A673 (cell line): Measurements from ENCODE around the gene TNFRSF25. TPM values are rescaled to one million over a fixed set of nuclear protein-coding genes. Genes with fewer than 3 reads are reported as not detected.
"Not testable (repeated sequence)": the region's sequence is repeated elsewhere in the genome, so short reads cannot be mapped to it uniquely, and the experiment has no call there.

Experiments
- BruUV-seq: library from RNA; stranded (reverse); fragments of 400-500 nt; replicated peaks from 2 replicates; lab custom pipeline; 2021; lab: Mats Ljungman, UMichigan
- CTCF ChIA-PET: fragments of 300-600 bp; sonication (Branson Sonifier 250); formaldehyde crosslinking; loops from one replicate; lab custom pipeline; 2022; ENCODE audit warnings: antibody characterized with exemption; lab: Charles Lee
- POLR2A ChIA-PET: fragments of 300-600 bp; sonication (Branson Sonifier 250); formaldehyde crosslinking; loops from one replicate; lab custom pipeline; 2022; ENCODE audit warnings: antibody characterized with exemption; ENCODE audit not compliant: low non-redundant PET; lab: Charles Lee
- DNase-seq: peaks from one replicate; pipeline ENCODE4 v3.0.0-alpha.2; 2015; ENCODE audit warnings: low spot score
- H3K27ac ChIP-seq: fragments of 200-600 bp; sonication (generic); 2 replicates; pipeline ENCODE4 v1.5.1; 2016; ENCODE audit warnings: mixed run types, low read depth, mild to moderate bottlenecking, mixed read lengths, antibody characterized with exemption, low read length; ENCODE audit not compliant: poor library complexity, severe bottlenecking
- H3K27me3 ChIP-seq: fragments of 200-600 bp; sonication (generic); replicated peaks from 2 replicates; pipeline ENCODE4 v1.6.1; 2017; ENCODE audit warnings: mixed run types, low read depth, mild to moderate bottlenecking, mixed read lengths, antibody characterized with exemption, low read length; ENCODE audit not compliant: insufficient read depth, poor library complexity
- H3K36me3 ChIP-seq: fragments of 200-600 bp; sonication (generic); 2 replicates; pipeline ENCODE4 v1.6.1; 2016; ENCODE audit warnings: mixed run types, mild to moderate bottlenecking, mixed read lengths, antibody characterized with exemption, low read length; ENCODE audit not compliant: insufficient read depth, poor library complexity, severe bottlenecking
- H3K4me1 ChIP-seq: fragments of 200-600 bp; sonication (generic); 2 replicates; pipeline ENCODE4 v1.6.1; 2017; ENCODE audit warnings: mixed run types, mild to moderate bottlenecking, mixed read lengths, antibody characterized with exemption, low read length; ENCODE audit not compliant: insufficient read depth, poor library complexity, severe bottlenecking
- H3K4me3 ChIP-seq: fragments of 200-600 bp; sonication (generic); 2 replicates; pipeline ENCODE4 v1.5.1; 2016; ENCODE audit warnings: low read depth, mixed run types, mild to moderate bottlenecking, mixed read lengths, low read length; ENCODE audit not compliant: poor library complexity, severe bottlenecking
- H3K9me3 ChIP-seq: fragments of 200-600 bp; sonication (generic); 2 replicates; pipeline ENCODE4 v1.6.1; 2016; ENCODE audit warnings: mixed run types, low read depth, mild to moderate bottlenecking, mixed read lengths, antibody characterized with exemption, low read length; ENCODE audit not compliant: poor library complexity, severe bottlenecking
- EZH2 ChIP-seq: fragments of 200-600 bp; sonication (generic); IDR thresholded peaks from 2 replicates; pipeline ENCODE4 v1.6.1; 2017; ENCODE audit warnings: borderline replicate concordance, low read depth, mild to moderate bottlenecking, mixed read lengths, antibody characterized with exemption, low read length; ENCODE audit not compliant: poor library complexity, severe bottlenecking
- intact Hi-C: fragments of 100-400 bp; cut with micrococcal nuclease; formaldehyde crosslinking; loops from one replicate; pipeline ENCODE4 v1.10.0; 2022; ENCODE audit not compliant: unreplicated experiment
- total RNA-seq: library from RNA; stranded (reverse); gene quantifications from 2 replicates; pipeline ENCODE4 v1.2.3, GENCODE V29; 2021
- TF ChIP-seq, protein P1 (sequence below): fragments of 300-800, 200-600 bp; sonication (generic); conservative IDR thresholded peaks from 2 replicates; pipeline ENCODE4 v1.5.1; 2017; ENCODE audit warnings: low read depth, mild to moderate bottlenecking, antibody characterized with exemption, low read length, moderate library complexity, mixed read lengths

Gene TNFRSF25
- total RNA-seq, 1 experiment from 2014 or later: 0.97 TPM

- no peak for DNase-seq
- POLR2A ChIA-PET: no interaction called here
- Histone ChIP-seq H3K36me3 (no peaks in the 10 kb centered on the region), H3K27ac (no peak overlapping the region), H3K9me3 (no peaks in the 10 kb centered on the region), H3K27me3 (peaks cover 33% of the 10 kb centered on the region), H3K4me3 (no peak overlapping the region), H3K4me1 (no peaks in the 10 kb centered on the region)
- CTCF ChIA-PET: no interaction called here
- TF ChIP-seq, protein P1, sequence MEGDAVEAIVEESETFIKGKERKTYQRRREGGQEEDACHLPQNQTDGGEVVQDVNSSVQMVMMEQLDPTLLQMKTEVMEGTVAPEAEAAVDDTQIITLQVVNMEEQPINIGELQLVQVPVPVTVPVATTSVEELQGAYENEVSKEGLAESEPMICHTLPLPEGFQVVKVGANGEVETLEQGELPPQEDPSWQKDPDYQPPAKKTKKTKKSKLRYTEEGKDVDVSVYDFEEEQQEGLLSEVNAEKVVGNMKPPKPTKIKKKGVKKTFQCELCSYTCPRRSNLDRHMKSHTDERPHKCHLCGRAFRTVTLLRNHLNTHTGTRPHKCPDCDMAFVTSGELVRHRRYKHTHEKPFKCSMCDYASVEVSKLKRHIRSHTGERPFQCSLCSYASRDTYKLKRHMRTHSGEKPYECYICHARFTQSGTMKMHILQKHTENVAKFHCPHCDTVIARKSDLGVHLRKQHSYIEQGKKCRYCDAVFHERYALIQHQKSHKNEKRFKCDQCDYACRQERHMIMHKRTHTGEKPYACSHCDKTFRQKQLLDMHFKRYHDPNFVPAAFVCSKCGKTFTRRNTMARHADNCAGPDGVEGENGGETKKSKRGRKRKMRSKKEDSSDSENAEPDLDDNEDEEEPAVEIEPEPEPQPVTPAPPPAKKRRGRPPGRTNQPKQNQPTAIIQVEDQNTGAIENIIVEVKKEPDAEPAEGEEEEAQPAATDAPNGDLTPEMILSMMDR: no peak
- TF ChIP-seq EZH2: no peak
- no TSS peak for BruUV-seq
- intact Hi-C loops: no loop called here
These were observed 6.1 kb downstream of the TNFRSF25 start for GRCh38 chr1:6459850-6460265.

- H3K4me1 ChIP-seq: no peaks in the 10 kb centered on the region
- no peak for DNase-seq
- ChIA-PET POLR2A (no interaction called here), CTCF (interaction anchor here (0.6 kb wide), 1 partner anchor 92 kb away, joined by 3 read pairs; no protein-coding TSS in a partner anchor)
- intact Hi-C loops: no loop called here
- H3K27ac ChIP-seq: no peak overlapping the region
- no peak for TF ChIP-seq EZH2
- TF ChIP-seq, protein P1: no peak
- no TSS peak for BruUV-seq
- peaks cover 62% of the 10 kb centered on the region for H3K27me3 ChIP-seq
- H3K4me3 ChIP-seq: no peak overlapping the region
- H3K36me3 ChIP-seq: no peaks in the 10 kb centered on the region
- no peaks in the 10 kb centered on the region for H3K9me3 ChIP-seq
These were observed 9.0 kb downstream of the TNFRSF25 start for GRCh38 chr1:6456800-6457466.

- POLR2A ChIA-PET, H3K4me3 ChIP-seq, CTCF ChIA-PET, BruUV-seq, intact Hi-C loops, DNase-seq, H3K4me1 ChIP-seq, H3K36me3 ChIP-seq, H3K9me3 ChIP-seq, H3K27ac ChIP-seq: not testable (repeated sequence)
- H3K27me3 ChIP-seq: peaks cover 72% of the 10 kb centered on the region
- TF ChIP-seq EZH2: peak; percentile 52
These were observed 10.0 kb downstream of the TNFRSF25 start for GRCh38 chr1:6455752-6456520.
